Forelimb muscle (tissue), 1 donor: ENCODE measurements around the gene HKDC1. TPM values are rescaled to one million over a fixed set of nuclear protein-coding genes. Genes with fewer than 3 reads are reported as not detected.
"Not testable (repeated sequence)": the region's sequence is repeated elsewhere in the genome, so short reads cannot be mapped to it uniquely, and the experiment has no call there.

Source experiments
- DNase-seq: peaks from one replicate; pipeline ENCODE4 v3.0.0-alpha.2; 2013; ENCODE audit warnings: low read depth
- polyA plus RNA-seq: library from polyadenylated mRNA; unstranded; fragments of 120-200 nt; gene quantifications from one replicate; pipeline ENCODE4 v1.2.1, GENCODE V29; 2013; ENCODE audit not compliant: insufficient read length

The HKDC1 gene
- polyA plus RNA-seq, 1 donor, result not detected

DNA sequence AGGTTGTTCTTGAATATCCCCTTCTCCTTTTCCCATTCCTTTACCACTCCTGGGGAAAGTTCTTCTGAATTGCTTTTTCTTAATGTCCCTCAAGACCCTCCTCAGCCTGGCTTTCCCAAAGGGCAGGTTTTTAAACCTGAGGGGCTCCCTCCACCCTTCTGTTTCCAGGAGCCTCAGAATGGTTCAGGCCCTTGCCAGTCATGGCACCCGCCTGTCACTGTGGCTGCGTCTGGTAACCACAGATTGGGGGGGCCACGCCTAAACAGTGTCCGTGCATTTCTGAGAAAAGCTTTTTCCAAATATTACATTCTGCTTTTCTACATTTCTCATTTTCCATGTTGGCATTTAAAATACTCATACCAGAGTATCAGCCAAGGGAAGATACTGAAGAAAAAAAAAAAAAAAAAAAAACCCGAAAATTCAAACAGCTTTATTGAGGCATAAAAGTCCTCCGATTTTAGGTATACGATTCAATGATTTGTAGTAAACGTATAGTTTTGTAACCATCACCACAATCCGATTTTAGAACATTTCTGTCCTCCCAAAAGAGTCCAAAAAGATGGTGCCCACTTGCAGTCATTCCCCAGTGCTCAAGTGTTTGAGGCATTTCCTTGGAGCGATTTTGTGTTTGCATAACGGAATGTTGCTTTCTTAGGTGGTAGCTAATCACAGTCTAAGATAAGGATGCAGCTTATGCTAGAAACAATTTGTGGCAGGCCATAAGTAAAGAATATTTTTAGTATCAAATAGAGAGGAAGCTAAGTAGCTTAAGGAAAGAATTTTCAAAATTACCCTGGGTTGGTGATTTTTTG, 22.1 kb downstream of the HKDC1 start:
- no peak for DNase-seq

DNA sequence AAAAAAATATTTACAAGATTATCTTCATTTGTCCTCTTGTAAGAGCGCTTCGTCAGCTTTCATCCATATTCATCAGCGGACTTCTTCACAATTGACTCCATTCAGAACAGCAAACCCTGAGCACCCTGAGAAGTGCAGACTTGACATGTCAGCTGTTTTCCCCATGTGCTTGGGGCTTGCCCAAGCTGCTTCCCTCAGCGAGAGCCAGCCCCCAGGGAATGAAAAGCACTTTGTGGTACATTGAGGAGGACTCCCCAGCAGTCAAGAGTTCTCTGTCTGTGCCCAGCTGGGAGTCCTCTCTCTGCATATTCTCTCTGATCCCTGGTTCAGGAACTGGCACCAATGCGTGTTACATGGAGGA, 22.7 kb downstream of the HKDC1 start:
- no peak for DNase-seq

DNA sequence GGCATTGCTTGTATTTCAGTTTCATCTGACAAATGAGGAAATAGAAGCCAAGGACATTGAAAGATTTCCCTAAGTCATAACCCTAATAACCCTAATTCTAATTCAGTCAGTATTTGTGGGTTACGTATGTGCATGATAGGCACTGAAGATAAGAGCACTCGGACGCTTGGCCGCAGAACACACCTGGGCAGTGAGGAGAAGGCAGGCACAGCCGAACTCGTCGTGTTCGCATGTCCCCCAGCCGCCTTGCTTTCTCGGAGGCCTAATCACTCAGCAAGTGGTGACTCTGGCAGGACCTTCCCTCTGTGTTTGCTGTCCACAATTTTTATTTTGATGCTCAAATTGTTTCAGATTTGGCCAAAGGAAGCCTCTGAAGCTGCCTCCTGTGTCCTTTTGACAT, 23.7 kb downstream of the HKDC1 start:
- no peak for DNase-seq

DNA sequence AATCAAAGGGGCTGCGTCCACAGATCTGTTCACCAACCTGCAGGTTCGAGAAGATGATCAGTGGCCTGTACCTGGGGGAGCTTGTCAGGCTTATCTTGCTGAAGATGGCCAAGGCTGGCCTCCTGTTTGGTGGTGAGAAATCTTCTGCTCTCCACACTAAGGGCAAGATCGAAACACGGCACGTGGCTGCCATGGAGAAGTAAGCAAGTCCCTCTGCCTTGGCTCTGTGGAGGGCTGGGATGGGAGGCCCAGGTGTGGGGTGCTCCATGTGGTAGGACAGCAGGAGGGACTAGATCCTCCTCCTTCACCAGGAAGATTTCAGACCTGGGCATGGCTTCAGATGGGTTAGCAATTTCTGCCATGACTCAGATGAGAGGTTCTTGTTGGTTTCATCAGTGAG, 25.9 kb downstream of the HKDC1 start:
- DNase-seq, result no peak

DNA sequence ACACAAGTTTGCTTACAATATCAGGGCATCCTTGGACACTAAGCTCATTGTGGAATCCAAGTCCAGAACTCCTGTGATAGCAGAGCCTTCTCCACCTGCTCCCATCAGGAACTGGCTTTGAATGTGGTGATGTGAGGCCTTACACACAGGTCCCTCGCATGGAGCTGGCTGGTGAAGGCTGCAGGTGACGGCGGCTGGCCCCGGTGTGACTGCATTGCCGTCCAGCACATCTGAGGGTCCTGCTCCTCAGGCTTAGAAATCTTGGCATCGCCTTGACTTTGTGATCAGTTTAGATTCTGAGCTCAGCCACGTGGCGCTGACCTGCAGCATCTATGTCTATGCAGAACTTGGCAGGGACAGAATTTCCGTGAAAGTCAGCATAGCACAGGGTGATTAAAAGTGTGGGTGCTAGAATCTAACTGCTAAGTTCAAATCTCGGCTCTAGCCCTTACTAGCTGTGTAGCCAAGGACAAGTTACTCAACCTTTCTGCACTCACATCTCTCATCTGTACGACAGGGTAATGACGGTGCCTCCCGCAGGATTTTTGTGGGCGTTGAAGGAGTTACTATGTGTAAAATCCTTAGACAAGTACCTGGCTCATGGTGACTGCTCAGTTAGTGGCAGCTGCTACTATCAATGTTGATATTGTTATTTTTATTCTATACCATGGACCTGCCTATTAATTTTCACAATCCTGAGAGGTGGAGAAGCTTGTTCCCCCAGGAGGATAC, 26.6 kb downstream of the HKDC1 start:
- no peak for DNase-seq

DNA sequence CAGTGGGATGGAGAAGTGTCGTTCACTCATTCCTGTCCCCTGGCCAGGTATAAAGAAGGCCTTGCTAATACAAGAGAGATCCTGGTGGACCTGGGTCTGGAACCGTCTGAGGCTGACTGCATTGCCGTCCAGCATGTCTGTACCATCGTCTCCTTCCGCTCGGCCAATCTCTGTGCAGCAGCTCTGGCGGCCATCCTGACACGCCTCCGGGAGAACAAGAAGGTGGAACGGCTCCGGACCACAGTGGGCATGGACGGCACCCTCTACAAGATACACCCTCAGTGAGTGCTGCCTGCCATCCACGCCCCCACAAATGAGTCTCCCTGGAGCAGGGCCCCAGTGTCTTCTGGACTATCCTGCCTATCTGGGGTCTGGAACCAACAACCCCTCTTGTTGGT, 27.2 kb downstream of the HKDC1 start:
- DNase-seq, result no peak

DNA sequence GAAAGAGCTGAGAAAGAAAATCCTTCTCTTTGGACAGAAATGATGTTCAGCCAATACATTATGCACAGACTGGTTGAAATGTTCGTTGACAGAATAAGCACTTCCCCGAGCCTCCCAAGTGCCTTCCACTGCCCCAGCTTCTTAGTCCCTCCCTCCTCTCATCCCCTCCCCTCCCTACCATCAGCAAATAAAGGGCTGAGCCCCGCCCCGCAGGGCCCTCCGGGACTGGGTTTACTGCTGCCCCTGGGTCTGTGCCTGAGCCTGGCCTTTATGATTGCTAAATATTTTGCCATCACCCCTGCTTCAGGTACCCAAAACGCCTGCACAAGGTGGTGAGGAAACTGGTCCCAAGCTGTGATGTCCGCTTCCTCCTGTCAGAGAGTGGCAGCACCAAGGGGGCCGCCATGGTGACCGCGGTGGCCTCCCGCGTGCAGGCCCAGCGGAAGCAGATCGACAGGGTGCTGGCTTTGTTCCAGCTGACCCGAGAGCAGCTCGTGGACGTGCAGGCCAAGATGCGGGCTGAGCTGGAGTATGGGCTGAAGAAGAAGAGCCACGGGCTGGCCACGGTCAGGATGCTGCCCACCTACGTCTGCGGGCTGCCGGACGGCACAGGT, 28.1 kb downstream of the HKDC1 start:
- no peak for DNase-seq

DNA sequence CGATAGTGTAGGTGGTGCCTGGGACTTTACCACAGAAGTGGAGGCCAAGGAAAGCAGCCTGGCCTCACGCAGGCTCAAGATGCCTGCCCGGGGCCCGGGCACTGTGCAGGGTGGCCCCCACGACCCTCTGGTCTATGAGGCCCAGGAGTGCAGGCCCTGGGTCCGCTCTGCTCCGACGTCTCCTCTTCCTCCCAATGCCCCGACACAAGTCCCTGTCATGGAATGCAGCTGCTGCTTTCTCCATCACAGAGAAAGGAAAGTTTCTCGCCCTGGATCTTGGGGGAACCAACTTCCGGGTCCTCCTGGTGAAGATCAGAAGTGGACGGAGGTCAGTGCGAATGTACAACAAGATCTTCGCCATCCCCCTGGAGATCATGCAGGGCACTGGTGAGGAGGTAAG, 29.9 kb downstream of the HKDC1 start:
- DNase-seq, result no peak

DNA sequence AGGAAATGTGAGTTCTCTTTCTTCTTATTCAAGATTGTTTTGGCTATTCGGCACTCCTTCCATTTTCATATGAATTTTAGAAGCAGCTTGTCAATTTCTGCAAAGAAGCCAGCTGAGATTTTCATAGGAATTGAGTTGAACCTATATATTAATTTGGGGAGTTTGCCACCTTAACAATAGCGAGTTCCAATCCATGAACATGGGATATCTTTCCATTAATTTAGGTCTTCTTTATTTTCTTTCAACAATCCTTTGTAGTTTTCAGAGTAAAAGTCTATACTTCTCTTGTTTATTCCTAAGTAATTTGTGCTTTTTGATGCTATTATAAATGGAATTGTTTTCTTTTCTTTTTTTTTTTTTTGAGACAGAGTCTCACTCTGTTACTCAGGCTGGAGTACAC, 31.3 kb downstream of the HKDC1 start:
- DNase-seq, result not testable (repeated sequence)

DNA sequence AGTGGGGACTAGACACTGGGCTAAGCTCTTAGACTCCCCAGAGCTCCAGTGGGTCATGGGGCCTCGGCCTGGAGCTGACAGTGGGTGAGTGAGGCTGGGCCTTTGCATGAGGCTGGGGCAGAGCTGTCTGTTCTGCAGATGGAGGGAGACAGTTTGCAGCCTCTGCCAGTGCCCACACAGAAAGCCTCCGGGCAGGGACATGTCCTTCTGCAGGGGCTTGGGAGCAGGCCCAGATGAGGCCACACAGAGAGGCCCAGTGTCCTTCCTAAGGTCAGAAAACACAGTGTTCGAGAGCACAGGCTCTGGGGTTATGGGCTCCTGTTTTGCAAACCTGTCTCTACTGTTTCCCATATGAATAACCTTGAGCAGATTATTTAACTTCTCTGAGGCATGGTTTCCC, 33.0 kb downstream of the HKDC1 start:
- no peak for DNase-seq

DNA sequence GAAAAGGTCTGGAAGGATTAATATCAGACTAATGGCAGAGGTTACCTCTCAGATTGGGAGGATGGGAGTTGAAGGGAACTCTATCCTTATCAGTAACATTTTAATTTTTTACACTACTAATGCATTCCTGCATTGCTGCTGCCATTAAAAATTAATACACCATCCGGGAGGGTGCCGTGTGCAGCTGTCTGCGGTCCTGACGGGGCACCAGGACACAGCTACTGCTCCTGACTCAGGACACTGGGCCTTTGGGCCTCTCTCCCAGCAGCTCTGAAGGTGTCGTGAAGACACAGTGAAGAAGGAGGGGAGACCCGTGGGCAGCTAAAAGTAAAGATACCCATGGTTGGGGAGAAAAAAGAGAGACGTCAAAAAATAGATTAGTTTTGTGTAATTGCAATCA, 34.7 kb downstream of the HKDC1 start:
- no peak for DNase-seq

DNA sequence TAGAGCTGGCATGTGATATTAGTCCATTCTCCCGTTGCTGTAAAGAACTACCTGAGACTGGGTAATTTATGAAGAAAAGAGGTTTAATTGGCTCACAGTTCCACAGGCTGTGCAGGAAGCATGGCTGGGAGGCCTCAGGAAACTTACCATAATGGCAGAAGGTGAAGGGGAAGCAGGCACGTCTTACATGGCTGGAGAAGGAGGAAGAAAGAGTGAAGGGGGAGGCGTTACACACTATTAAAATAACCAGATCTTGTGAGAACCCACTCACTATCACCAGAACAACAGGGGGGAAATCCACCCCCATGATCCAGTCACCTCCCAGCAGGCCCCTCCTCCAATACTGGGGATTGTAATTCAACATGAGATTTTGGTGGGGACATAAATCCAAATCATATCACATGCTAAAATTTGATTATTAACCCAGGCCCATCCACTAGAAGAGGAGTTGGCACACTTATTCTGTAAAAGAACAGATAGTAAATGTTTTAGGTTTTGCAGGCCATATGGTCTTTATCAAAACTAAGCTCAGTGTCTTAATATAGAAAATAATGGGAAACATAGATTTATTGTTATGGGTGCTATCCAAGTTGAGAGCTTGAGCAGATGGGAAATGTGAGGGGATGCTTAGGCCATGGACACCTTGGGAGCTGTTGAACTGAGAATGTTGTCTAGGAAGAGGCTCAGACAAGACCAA, 39.6 kb downstream of the HKDC1 start:
- no peak for DNase-seq

DNA sequence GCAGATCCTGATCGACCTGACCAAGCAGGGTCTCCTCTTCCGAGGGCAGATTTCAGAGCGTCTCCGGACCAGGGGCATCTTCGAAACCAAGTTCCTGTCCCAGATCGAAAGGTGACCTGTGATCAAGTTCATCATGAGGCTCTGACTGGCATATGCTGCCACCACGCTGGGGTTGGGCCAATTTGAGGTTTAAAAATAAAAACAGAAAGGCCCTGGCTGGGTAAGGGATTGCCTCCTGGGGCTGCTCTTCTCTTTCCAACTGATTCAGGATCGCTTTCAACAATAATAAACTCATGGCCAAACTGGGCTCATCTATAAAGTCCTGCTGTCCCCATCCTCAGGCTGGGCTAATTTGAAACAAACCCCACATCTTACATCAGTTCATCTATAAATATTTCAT, 41.1 kb downstream of the HKDC1 start:
- no peak for DNase-seq

DNA sequence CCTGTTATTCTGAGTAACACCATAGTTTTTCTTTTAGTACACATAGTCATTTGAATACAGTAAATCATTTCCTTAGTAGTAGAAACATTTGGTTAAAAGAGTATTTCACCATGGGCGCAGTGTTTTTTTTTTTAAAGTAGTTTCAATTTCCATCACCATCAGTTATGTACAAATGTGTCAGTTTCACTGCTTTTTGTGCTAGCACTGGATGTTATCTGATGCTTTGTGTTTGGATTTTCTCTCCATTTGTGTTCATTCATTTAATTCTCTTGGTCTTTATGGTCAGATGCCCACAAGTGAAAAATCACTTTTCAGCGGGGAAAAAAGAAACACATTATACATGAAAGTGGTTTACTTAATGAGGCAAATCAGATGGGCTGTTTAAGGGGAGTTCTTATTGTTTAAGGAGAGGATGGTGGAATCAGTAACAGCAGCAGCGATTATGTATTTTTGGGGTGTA, 42.2 kb downstream of the HKDC1 start:
- DNase-seq, result no peak

DNA sequence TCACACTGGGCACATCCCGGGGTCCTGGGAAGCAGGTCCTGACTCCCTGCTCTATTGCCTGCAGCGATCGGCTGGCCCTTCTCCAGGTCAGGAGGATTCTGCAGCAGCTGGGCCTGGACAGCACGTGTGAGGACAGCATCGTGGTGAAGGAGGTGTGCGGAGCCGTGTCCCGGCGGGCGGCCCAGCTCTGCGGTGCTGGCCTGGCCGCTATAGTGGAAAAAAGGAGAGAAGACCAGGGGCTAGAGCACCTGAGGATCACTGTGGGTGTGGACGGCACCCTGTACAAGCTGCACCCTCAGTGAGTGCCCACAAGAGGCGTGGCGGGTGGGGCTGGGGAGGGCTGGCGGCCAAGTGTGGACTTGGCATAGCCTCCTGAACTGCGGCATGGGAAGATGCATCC, 45.4 kb downstream of the HKDC1 start:
- DNase-seq, result no peak

DNA sequence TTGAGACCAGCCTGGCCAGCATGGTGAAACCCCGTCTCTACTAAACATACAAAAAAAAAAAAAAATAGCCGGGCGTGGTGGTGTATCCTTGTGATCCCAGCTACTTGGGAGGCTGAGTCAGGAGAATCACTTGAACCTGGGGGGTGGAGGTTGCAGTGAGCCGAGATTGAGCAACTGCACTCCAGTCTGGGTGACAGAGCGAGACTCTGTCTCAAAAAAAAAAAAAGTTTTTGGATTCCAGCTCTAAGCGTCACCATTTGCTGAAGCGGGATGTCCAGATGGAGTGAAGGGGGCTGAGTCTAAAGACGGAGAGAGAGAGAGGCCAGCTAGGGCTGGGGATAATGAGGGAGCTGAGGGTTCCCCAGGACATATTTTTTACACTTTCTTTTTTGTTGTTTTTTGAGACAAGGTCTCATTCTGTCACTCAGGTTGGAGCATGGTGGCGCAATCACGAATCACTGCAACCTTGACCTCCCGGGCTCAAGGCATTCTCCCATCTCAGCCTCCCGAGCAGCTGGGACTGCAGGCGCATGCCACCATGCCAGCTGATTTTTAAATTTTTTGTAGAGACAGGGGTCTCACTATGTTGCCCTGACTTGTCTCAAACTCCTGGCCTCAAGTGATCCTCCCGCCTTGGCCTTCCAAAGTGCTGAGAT, 48.8 kb downstream of the HKDC1 start:
- DNase-seq, result no peak

DNA sequence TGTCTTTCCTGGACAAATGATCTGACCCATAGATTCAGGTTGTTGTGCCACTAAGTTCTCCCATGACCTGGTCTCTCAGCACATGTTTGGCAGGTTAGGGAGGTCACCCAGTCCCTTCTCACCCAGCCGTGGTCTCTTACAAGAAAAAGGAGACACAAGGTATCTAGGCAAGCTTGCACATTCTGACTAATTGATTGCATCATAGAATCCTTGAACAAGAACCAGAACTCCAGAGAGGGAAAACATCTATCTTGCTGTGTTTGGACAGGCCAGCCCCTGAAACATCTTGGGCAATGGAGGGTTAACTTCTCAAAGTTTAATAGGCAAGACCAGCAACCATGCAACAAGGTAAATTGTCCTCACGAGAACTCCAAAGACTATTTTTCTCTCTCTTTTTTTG, 49.6 kb downstream of the HKDC1 start:
- no peak for DNase-seq

DNA sequence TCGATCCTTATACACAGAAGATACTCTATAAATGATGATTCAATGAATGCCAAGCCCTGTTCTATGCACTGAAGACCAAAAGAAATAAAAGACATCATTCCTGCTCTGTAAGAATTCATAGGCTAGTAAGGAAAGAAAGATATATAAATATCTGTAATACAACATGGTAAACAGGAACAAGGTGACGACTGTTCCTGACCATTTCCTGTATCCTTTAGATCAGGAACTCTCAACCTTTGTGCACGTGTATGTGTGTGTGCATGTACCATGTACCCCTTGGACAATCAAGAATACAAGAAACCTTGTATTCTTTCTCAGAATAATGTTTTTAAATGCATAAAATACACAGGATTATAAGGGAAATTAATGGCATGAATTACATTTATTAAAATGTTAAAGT, 50.9 kb downstream of the HKDC1 start:
- DNase-seq, result no peak

DNA sequence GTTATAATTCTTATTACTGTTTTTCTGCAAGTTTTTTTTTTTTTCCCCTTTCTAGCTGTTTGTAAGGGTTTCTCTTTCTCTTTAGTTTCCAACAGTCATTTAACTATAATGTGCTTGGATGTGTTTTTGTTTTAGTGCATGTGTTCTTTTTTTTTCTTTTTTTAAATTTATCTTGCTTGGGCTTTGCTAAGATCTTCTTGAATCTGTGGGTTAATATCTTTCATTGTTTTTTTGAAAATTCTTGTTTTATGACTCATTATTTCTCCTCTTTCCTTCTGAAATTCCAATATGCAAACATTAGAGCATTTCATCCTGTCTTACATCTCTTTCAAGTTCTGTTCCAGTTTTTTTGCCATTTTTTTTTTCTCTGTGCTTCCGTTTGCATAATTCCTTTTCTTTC, 52.5 kb downstream of the HKDC1 start:
- no peak for DNase-seq

DNA sequence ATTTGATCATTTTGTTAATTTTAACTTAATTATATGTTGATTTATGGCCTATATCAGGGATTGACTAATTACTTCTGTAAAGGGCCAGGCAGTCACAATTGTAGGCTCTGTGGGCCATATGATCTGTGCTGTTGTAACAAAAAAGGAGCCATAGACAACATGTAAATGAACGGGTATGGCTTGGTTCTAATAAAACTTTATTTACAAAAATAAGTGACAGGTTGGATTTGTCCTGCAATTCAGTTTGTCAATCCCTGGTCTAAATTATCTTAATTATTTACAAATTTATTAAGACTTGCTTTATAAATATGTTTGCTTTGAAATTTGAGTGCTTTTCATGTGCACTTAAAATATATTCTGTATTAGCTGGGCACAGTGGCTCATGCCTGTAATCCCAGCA, 55.3 kb downstream of the HKDC1 start:
- DNase-seq, result no peak

DNA sequence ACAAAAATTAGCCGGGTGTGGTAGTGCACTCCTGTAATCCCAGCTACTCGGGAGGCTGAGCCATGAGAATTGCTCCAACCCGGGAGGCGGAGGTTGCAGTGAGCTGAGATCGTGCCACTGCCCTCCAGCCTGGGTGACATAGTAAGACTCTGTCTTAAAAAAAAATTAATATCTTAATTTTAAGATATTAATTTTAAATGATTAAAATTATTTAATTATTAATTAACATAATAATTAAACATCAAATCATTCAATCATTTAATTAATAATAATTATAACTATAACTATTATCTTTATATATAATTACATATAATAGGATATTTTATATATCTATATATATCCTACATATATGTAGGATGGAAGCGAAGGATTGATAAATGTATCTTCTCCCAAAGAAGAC, 56.4 kb downstream of the HKDC1 start:
- DNase-seq, result no peak

DNA sequence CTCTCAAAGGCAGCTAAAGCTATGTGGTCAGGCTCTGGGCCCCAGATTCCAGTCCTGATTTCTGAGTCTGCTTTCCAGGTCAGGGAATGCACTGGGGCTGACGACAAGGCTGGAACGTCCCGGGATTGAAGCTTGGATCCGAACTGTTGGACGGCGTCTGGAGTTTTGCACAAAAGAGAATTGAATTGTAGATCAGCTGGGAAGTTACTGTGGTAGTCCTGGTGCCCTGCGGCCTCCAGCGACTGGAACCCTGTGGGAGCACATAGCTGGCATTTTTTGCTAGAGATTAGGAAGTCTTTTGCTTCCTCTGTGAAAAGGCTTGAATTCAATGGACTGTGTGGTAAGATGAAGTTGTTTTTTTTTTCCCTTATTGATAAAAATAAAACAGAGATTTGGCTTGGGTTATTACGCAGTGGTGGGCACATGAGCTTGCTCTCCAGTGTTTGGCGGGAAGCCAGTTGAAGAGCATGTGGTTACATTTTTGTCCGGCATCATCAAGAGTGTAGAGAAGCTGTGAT, 58.4 kb downstream of the HKDC1 start, which contains the start of gene HK1:
HK1 (plus strand) TSS at position 51 of the 518 bp plus-strand sequence.
- no peak for DNase-seq
